Panc1 (cell line): Measurements from ENCODE around the gene GLB1L2.

Experiments used
- POLR2AphosphoS5 ChIP-seq: IDR thresholded peaks from 2 replicates; pipeline ENCODE4 v1.6.1; 2012; ENCODE audit warnings: mild to moderate bottlenecking, low read depth, low read length, moderate library complexity
- TF ChIP-seq, protein P1 (sequence below): fragments of 450-650 bp; IDR thresholded peaks from 2 replicates; pipeline ENCODE4 v1.5.1; 2017; ENCODE audit warnings: mild to moderate bottlenecking

DNA sequence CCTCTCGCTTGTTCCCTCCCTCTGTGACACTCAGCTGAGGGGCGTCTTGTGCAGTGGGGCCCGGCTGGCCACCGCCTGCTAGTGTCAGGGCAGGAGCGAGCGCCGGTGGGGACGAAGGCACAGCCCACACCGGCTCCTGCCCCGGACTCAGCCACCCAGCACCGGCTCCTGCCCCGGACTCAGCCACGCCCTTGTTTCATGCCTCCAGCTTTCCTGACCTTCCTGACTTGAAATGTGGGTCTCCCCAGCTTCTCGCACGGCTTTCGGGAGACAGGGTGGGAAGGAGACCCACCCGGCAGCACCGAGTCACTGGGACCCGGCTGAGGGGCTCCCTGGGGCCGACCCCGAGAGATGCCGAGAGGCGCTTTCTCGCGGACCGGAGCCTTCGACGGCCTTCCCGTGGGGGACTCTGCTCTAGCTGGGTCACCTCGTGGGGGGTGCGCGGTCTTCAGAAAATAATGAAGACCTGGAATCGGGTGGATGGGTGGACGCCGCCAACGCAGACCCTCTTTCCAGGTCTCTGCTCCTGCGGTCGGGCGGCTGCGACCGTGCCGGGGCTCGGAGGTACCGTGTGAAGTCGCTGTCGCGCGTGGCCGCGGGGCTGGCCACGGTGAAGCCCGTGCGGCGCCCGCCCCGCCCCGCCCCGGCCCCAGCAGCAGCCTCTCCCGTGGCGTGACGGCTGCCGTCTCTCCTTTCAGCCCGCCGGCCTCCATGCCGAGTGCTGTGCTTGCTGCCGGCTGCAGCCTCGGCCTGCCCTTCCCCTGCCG is 10.2 kb downstream of the GLB1L2 start:
- TF ChIP-seq, protein P1, sequence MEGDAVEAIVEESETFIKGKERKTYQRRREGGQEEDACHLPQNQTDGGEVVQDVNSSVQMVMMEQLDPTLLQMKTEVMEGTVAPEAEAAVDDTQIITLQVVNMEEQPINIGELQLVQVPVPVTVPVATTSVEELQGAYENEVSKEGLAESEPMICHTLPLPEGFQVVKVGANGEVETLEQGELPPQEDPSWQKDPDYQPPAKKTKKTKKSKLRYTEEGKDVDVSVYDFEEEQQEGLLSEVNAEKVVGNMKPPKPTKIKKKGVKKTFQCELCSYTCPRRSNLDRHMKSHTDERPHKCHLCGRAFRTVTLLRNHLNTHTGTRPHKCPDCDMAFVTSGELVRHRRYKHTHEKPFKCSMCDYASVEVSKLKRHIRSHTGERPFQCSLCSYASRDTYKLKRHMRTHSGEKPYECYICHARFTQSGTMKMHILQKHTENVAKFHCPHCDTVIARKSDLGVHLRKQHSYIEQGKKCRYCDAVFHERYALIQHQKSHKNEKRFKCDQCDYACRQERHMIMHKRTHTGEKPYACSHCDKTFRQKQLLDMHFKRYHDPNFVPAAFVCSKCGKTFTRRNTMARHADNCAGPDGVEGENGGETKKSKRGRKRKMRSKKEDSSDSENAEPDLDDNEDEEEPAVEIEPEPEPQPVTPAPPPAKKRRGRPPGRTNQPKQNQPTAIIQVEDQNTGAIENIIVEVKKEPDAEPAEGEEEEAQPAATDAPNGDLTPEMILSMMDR = no peak
- no peak for TF ChIP-seq POLR2AphosphoS5
